GM10248 (cell line): ENCODE data around the gene CD274.
"Not testable (repeated sequence)": the region's sequence is repeated elsewhere in the genome, so short reads cannot be mapped to it uniquely, and the experiment has no call there.

Source experiments
- CTCF ChIA-PET: fragments of 300-600 bp; sonication (Branson Sonifier 250); formaldehyde crosslinking; extraction: SDS; loops from one replicate; lab custom pipeline; 2021; ENCODE audit warnings: antibody characterized with exemption; lab: Yijun Ruan, JAX
- POLR2A ChIA-PET: fragments of 350-650 bp; sonication (Branson Sonifier 250); formaldehyde crosslinking; extraction: SDS; loops from one replicate; lab custom pipeline; 2020; ENCODE audit warnings: antibody characterized with exemption; lab: Yijun Ruan, JAX
- DNase-seq: peaks from one replicate; pipeline ENCODE4 v3.0.0; 2012; ENCODE audit errors: extremely low spot score
- TF ChIP-seq, protein P1 (sequence below): IDR thresholded peaks from 2 replicates; pipeline ENCODE4 v1.5.1; 2012; ENCODE audit warnings: mild to moderate bottlenecking, low read depth; ENCODE audit errors: extremely low read depth, missing control alignments, control extremely low read depth

CD274 gene

DNA sequence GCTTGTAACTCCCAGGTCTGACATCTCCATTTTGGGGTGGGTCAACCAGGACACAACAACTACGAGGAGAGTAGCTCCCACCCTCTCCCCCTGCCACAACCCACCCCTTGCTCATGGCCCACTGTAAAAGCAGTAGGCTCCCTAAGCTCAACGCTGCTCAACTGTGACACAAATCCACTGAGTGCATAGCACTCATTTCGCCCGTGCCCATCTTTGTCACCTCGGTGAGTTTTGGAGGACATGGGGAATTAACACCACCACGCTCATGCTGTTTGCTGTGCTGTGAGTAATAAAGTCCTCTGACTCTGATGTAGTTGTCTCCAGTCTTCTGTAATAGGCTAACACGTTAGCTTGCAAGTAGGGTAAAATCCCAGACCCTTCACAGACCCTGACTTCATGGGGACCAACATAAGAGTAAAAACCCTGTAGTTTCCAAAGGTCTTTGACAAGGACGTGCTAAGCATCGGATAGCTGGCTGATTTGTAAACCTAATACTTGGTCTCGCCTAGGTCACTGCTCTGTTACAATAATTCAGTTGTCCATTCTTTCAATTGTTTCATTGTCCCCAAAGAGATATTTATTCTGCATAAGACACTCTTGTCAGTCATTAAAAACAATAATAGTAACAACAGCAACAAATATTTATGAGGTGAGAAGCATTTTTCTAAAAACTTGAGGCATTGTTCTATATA, 20.3 kb upstream of the CD274 start:
- TF ChIP-seq, protein P1, sequence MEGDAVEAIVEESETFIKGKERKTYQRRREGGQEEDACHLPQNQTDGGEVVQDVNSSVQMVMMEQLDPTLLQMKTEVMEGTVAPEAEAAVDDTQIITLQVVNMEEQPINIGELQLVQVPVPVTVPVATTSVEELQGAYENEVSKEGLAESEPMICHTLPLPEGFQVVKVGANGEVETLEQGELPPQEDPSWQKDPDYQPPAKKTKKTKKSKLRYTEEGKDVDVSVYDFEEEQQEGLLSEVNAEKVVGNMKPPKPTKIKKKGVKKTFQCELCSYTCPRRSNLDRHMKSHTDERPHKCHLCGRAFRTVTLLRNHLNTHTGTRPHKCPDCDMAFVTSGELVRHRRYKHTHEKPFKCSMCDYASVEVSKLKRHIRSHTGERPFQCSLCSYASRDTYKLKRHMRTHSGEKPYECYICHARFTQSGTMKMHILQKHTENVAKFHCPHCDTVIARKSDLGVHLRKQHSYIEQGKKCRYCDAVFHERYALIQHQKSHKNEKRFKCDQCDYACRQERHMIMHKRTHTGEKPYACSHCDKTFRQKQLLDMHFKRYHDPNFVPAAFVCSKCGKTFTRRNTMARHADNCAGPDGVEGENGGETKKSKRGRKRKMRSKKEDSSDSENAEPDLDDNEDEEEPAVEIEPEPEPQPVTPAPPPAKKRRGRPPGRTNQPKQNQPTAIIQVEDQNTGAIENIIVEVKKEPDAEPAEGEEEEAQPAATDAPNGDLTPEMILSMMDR, result no peak
- CTCF ChIA-PET, result interaction anchor here (1.0 to 1.9 kb wide), 4 partner anchors 12 to 447 kb away, joined by 3 to 5 read pairs (median 4); no protein-coding TSS in a partner anchor

DNA sequence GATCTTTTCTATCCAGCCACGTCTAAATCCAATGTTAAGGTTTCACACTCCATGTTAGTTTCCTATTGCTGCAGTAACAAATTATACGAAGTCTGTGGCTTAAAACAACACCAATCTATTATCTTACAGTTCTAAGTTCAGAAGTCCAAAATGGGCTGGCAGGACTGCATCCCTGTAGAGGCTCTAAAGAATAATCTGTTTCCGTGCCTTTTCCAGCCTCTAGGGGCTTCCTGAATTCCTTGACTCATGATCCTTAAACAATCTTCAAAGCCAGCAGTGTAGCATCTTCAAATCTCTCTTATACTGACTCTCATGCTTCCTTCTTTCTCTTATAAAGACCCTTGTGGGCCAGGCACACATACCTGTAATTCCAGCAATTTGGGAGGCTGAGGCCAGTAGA, 19.4 kb upstream of the CD274 start:
- ChIA-PET POLR2A (no interaction called here), CTCF (no interaction called here)
- TF ChIP-seq, protein P1, result no peak
- no peak for DNase-seq

More for the DNA sequence above, 20.3 kb upstream of the CD274 start:
- POLR2A ChIA-PET, result interaction anchor here (0.6 kb wide), 1 partner anchor 764 kb away, joined by 3 read pairs; the partner anchor contains the start of gene SPATA6L
- DNase-seq, result no peak

DNA sequence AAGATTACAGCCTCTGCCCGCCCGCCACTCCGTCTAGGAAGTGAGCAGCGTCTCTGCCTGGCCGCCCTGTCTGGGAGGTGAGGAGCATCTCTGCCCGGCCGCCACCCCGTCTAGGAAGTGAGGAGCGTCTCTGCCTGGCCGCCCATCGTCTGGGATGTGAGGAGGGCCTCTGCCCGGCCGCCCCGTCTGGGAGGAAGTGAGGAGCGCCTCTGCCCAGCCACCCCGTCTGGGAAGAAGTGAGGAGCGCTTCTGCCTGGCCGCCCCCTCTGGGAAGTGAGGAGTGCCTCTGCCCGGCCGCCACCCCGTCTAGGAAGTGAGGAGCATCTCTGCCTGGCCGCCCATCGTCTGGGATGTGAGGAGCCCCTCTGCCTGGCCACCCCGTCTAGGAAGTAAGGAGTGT, 17.5 kb upstream of the CD274 start:
- CTCF ChIA-PET, DNase-seq, POLR2A ChIA-PET: not testable (repeated sequence)

DNA sequence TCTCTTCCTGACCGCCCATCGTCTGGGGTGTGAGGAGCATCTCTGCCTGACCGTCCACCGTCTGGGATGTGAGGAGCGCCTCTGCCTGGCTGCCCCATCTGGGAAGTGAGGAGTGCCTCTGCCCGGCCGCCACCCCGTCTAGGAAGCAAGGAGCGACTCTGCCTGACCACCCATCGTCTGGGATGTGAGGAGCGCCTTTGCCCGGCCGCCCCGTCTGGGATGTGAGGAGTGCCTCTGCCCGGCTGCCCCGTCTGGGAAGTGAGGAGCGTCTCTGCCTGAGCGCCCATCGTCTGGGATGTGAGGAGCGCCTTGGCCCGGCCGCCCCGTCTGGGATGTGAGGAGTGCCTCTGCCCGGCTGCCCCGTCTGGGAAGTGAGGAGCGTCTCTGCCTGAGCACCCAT, 17.0 kb upstream of the CD274 start:
- DNase-seq, POLR2A ChIA-PET, CTCF ChIA-PET: not testable (repeated sequence)

DNA sequence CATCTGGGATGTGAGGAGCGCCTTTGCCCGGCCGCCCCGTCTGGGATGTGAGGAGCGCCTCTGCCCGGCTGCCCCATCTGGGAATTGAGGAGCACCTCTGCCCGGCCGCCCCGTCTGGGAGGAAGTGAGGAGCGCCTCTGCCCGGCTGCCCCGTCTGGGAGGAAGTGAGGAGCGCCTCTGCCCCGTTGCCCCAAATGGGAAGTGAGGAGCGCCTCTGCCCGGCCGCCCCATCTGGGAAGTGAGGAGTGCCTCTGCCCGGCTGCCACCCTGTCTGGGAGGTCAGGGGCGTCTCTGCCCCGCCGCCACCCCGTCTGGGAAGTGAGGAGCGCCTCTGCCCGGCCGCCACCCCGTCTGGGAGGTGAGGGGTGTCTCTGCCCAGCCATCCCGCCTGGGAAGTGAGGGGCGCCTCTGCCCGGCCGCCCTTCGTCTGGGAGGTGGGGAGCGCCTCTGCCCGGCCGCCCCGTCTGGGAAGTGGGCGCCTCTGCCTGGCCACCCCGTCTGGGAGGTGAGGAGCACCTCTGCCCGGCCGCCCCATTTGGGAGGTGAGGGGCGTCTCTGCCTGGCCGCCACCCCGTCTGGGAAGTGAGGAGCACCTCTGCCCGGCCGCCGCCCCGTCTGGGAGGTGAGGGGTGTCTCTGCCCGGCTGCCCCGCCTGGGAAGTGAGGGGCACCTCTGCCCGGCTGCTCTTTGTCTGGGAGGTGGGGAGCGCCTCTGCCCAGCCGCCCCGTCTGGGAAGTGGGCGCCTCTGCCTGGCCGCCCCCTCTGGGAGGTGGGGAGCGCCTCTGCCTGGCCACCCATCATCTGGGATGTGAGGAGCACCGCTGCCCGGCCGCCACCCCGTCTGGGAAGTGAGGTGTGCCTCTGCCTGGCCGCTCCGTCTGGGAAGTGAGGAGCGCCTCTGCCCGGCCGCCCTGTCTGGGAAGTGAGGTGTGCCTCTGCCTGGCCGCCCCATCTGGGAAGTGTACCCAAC, 16.2 kb upstream of the CD274 start:
- POLR2A ChIA-PET, DNase-seq, CTCF ChIA-PET: not testable (repeated sequence)

DNA sequence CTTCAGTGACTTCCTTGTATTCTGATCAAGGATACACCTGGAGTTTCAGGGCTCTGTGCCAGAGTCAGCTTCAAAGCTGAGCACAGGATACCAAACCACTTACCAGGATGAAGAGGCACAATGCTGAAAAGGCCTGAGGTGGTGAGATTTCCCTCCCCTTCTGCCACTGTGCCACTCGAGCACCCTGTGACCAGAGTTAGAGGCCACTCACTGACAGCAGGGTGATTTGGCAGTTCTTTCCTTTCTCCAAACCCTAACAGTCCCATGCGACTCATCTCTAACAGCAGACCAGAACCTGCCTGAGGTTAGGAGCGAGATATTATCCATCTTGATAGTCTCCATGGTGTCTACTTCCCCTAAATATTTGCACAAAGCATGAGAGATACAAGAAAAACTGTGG, 14.4 kb upstream of the CD274 start:
- DNase-seq, result no peak
- TF ChIP-seq, protein P1, result no peak
- POLR2A ChIA-PET, result no interaction called here
- CTCF ChIA-PET, result interaction anchor here (1.1 to 2.8 kb wide), 3 partner anchors 19 to 167 kb away, joined by 3 to 13 read pairs (median 8); no protein-coding TSS in a partner anchor

DNA sequence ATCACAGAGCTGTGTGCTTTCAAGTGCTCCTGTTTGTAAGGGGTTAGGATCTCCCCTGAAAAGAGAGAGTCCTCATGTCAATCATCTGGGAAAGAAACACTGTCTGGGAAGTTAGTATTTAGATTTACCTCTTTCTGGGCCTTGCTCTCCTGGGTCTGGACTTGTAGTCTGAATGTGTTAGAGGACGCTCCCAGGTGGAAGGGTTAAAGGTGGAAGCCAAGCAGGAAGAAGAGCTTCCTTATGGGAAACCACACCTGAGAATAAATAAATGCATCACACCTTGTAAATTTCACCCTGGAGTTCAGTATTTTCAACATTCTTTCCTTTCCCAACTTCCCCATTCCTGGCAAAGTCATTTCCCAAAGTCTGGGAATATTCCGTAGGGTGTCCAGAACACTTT, 13.9 kb upstream of the CD274 start:
- CTCF ChIA-PET, result interaction anchor here (1.1 to 3.1 kb wide), 6 partner anchors 10 to 168 kb away, joined by 3 to 13 read pairs (median 7); no protein-coding TSS in a partner anchor
- TF ChIP-seq, protein P1, result no peak

More for the DNA sequence above, 13.9 kb upstream of the CD274 start:
- POLR2A ChIA-PET, result no interaction called here
- DNase-seq, result no peak
